ENCODE data around the gene ATP11A.

- TF ChIP-seq POLR2A (IDR thresholded peaks at IDR 0.05) (no peak), CTCF (IDR thresholded peaks at IDR 0.05) (no peak)
These were observed 84.6 kb downstream of the ATP11A start for GRCh38 chr13:112774448-112774792.

All from thyroid gland (tissue), 4 donors.